H1 (cell line): ENCODE measurements around the gene RFK. TPM values are rescaled to one million over a fixed set of nuclear protein-coding genes. Genes with fewer than 3 reads are reported as not detected.
A peak's percentile ranks its signal among the peaks of the same experiment; 100 is the strongest.

Source experiments
- CTCF ChIA-PET: fragments of 300-600 bp; sonication (Branson Sonifier 250); formaldehyde crosslinking; loops from one replicate; lab custom pipeline; 2021; ENCODE audit not compliant: partially characterized antibody; lab: Charles Lee
- POLR2A ChIA-PET: fragments of 300-600 bp; sonication (Branson Sonifier 250); formaldehyde crosslinking; loops from one replicate; lab custom pipeline; 2021; ENCODE audit warnings: inconsistent platforms; ENCODE audit not compliant: partially characterized antibody; lab: Charles Lee
- DNase-seq, 2 experiments: peaks; one replicate each; pipeline versions ENCODE4 v3.0.0 to v3.0.0-alpha.2; 2010 to 2022; ENCODE audit warnings: low spot score in 2 of 2, low read depth in 1 of 2, mixed read lengths in 1 of 2
- FAIRE-seq: peaks from 2 replicates; lab custom pipeline; 2011; peaks lifted over from hg19 to GRCh38; lab: Jason Lieb, UNC
- H2AFZ ChIP-seq: 2 replicates; pipeline ENCODE4 v1.8.1; 2012; ENCODE audit warnings: low read length, inconsistent platforms
- H2AK5ac ChIP-seq: 2 replicates; pipeline ENCODE4 v1.6.1; 2013; ENCODE audit warnings: low read depth, low read length
- H2BK120ac ChIP-seq: replicated peaks from 2 replicates; pipeline ENCODE3; 2013; ENCODE audit warnings: low read depth, low read length, inconsistent platforms
- H2BK12ac ChIP-seq: 2 replicates; pipeline ENCODE4 v1.6.1; 2013; ENCODE audit warnings: low read depth, low read length
- H2BK15ac ChIP-seq: 2 replicates; pipeline ENCODE4 v1.6.1; 2013; ENCODE audit warnings: low read length
- H2BK20ac ChIP-seq: 2 replicates; pipeline ENCODE4 v1.6.1; 2013; ENCODE audit warnings: low read length
- H2BK5ac ChIP-seq: 2 replicates; pipeline ENCODE4 v1.6.1; 2013; ENCODE audit warnings: low read depth, low read length
- H3K14ac ChIP-seq: 2 replicates; pipeline ENCODE4 v1.6.1; 2013; ENCODE audit warnings: inconsistent platforms; ENCODE audit not compliant: insufficient read length
- H3K18ac ChIP-seq: 2 replicates; pipeline ENCODE4 v1.6.1; 2013; ENCODE audit warnings: low read length; ENCODE audit errors: extremely low read depth
- H3K23ac ChIP-seq: 2 replicates; pipeline ENCODE4 v1.6.1; 2013; ENCODE audit warnings: inconsistent platforms; ENCODE audit not compliant: insufficient read length
- H3K23me2 ChIP-seq: 2 replicates; pipeline ENCODE4 v1.6.1; 2013; ENCODE audit warnings: low read depth, low read length
- H3K27ac ChIP-seq: 2 replicates; pipeline ENCODE4 v1.6.1; 2011; ENCODE audit warnings: low read depth, low read length, inconsistent platforms
- H3K27me3 ChIP-seq, 4 experiments: replicated peaks in 1 of 4; 1 replicate in 1 of 4; 2 replicates in 3 of 4; pipeline versions ENCODE4 v1.6.1 to v1.8.1; 2011 to 2013; ENCODE audit warnings: low read length in 3 of 4, mild to moderate bottlenecking in 3 of 4, inconsistent platforms in 2 of 4, mixed read lengths in 2 of 4, moderate library complexity in 1 of 4; ENCODE audit not compliant: control insufficient read depth in 3 of 4, insufficient read depth in 3 of 4; ENCODE audit errors: extremely low read depth in 1 of 4
- H3K36me3 ChIP-seq, 4 experiments: 2 replicates each; pipeline versions ENCODE4 v1.6.1 to v1.8.1; 2011 to 2013; ENCODE audit warnings: mild to moderate bottlenecking in 4 of 4, low read length in 3 of 4, moderate library complexity in 2 of 4, control low read depth in 1 of 4, inconsistent platforms in 1 of 4; ENCODE audit not compliant: insufficient read depth in 4 of 4, control insufficient read depth in 2 of 4
- H3K4ac ChIP-seq: replicated peaks from 2 replicates; pipeline ENCODE3; 2013; ENCODE audit warnings: low read length, low read depth, mixed read lengths, inconsistent platforms; ENCODE audit not compliant: insufficient read length
- H3K4me1 ChIP-seq, 4 experiments: replicated peaks in 1 of 4; 1 replicate in 1 of 4; 2 replicates in 3 of 4; pipeline versions ENCODE4 v1.6.1 to v1.8.1; 2011 to 2013; ENCODE audit warnings: low read length in 3 of 4, inconsistent platforms in 2 of 4, mixed read lengths in 1 of 4; ENCODE audit not compliant: insufficient read depth in 4 of 4, control insufficient read depth in 3 of 4
- H3K4me2 ChIP-seq, 2 experiments: 2 replicates each; pipeline versions ENCODE4 v1.6.1 to v1.8.1; 2011 to 2013; ENCODE audit warnings: low read depth in 2 of 2, low read length in 2 of 2, control low read depth in 1 of 2, inconsistent platforms in 1 of 2, mild to moderate bottlenecking in 1 of 2; ENCODE audit not compliant: insufficient read depth in 1 of 2
- H3K4me3 ChIP-seq, 4 experiments: fragments of 200-600, 300-600 bp in 1 of 4; sonication (generic), shearing (Covaris generic), sonication (Bioruptor Twin) in 1 of 4; 2 replicates each; pipeline versions ENCODE4 v1.5.1 to v1.8.1; 2011 to 2016; ENCODE audit warnings: low read length in 4 of 4, low read depth in 3 of 4, control low read depth in 2 of 4, inconsistent platforms in 2 of 4, mild to moderate bottlenecking in 2 of 4, mixed read lengths in 1 of 4, moderate library complexity in 1 of 4; ENCODE audit not compliant: insufficient read depth in 2 of 4; ENCODE audit errors: extremely low read depth in 1 of 4
- H3K56ac ChIP-seq: replicated peaks from 2 replicates; pipeline ENCODE3; 2013; ENCODE audit warnings: low read depth, mild to moderate bottlenecking, mixed read lengths, low read length, inconsistent platforms; ENCODE audit not compliant: insufficient read length
- H3K79me1 ChIP-seq: 2 replicates; pipeline ENCODE4 v1.6.1; 2013; ENCODE audit warnings: low read depth, low read length, control low read depth
- H3K79me2 ChIP-seq, 2 experiments: 2 replicates each; pipeline versions ENCODE4 v1.6.1 to v1.8.1; 2012 to 2013; ENCODE audit warnings: low read length in 2 of 2, mild to moderate bottlenecking in 2 of 2, inconsistent platforms in 1 of 2; ENCODE audit not compliant: insufficient read depth in 2 of 2, control insufficient read depth in 1 of 2
- H3K9ac ChIP-seq, 4 experiments: replicated peaks in 1 of 4; 1 replicate in 1 of 4; 2 replicates in 3 of 4; pipeline versions ENCODE4 v1.6.1 to v1.8.1; 2011 to 2013; ENCODE audit warnings: low read depth in 3 of 4, low read length in 3 of 4, control low read depth in 2 of 4, mild to moderate bottlenecking in 2 of 4, moderate library complexity in 2 of 4, inconsistent platforms in 1 of 4; ENCODE audit errors: extremely low read depth in 1 of 4
- H3K9me3 ChIP-seq, 2 experiments: 2 replicates each; pipeline versions ENCODE4 v1.6.1 to v1.8.1; 2012 to 2013; ENCODE audit warnings: mild to moderate bottlenecking in 2 of 2, moderate library complexity in 2 of 2, control low read depth in 1 of 2, inconsistent platforms in 1 of 2, low read depth in 1 of 2, low read length in 1 of 2, mixed read lengths in 1 of 2; ENCODE audit not compliant: insufficient read depth in 2 of 2
- H4K20me1 ChIP-seq, 2 experiments: replicated peaks in 1 of 2; 2 replicates each; pipeline versions ENCODE3 to v1.8.1; 2011 to 2013; ENCODE audit warnings: inconsistent platforms in 2 of 2, low read length in 2 of 2, mild to moderate bottlenecking in 1 of 2; ENCODE audit not compliant: insufficient read depth in 2 of 2, control insufficient read depth in 1 of 2
- H4K5ac ChIP-seq: 2 replicates; pipeline ENCODE4 v1.6.1; 2013; ENCODE audit warnings: low read length, low read depth, mixed read lengths, inconsistent platforms; ENCODE audit not compliant: insufficient read length
- H4K8ac ChIP-seq: 2 replicates; pipeline ENCODE4 v1.8.0; 2013; ENCODE audit warnings: mild to moderate bottlenecking, moderate library complexity, low read length, inconsistent platforms; ENCODE audit not compliant: insufficient read depth; ENCODE audit errors: extremely low read depth
- H4K91ac ChIP-seq: replicated peaks from 2 replicates; pipeline ENCODE3; 2013; ENCODE audit warnings: low read length, mixed read lengths, inconsistent platforms; ENCODE audit not compliant: insufficient read length
- CTBP2 ChIP-seq: IDR thresholded peaks from 2 replicates; pipeline ENCODE4 v1.7.0; 2011; ENCODE audit warnings: borderline replicate concordance, mild to moderate bottlenecking, moderate library complexity, mixed read lengths, low read length; ENCODE audit not compliant: insufficient read depth, insufficient read length
- E2F6 ChIP-seq: IDR thresholded peaks from 2 replicates; pipeline ENCODE4 v1.6.1; 2012; ENCODE audit warnings: inconsistent platforms
- RAD21 ChIP-seq, 2 experiments: IDR thresholded peaks in 1 of 2; conservative IDR thresholded peaks in 1 of 2; 2 replicates each; pipeline ENCODE4 v1.6.1; 2011; ENCODE audit warnings: low read depth in 2 of 2, low read length in 2 of 2, improper control_type of control experiment in 1 of 2, inconsistent platforms in 1 of 2, mild to moderate bottlenecking in 1 of 2, moderate library complexity in 1 of 2
- SIN3A ChIP-seq, 2 experiments: IDR thresholded peaks in 1 of 2; conservative IDR thresholded peaks in 1 of 2; 2 replicates each; pipeline ENCODE4 v1.6.1; 2011 to 2012; ENCODE audit warnings: low read length in 2 of 2, improper control_type of control experiment in 1 of 2, low read depth in 1 of 2, mild to moderate bottlenecking in 1 of 2
- SP1 ChIP-seq: IDR thresholded peaks from 2 replicates; pipeline ENCODE4 v1.6.1; 2011; ENCODE audit warnings: low read depth, low read length
- WGBS, 2 experiments: shearing (Covaris generic) in 1 of 2; methylation state at CpG; one replicate each; pipeline versions ENCODE4 v1.1.6 to v1.1.7; 2013 to 2015; ENCODE audit warnings: low lambda C conversion rate in 2 of 2, mixed read lengths in 2 of 2, inconsistent platforms in 1 of 2, low coverage in 1 of 2, missing lambda C conversion rate in 1 of 2; ENCODE audit not compliant: insufficient replicate concordance in 2 of 2, insufficient coverage in 1 of 2, insufficient read length in 1 of 2; ENCODE audit errors: extremely low coverage in 1 of 2, missing lambda C conversion rate in 1 of 2; 5-methylcytosine and 5-hydroxymethylcytosine counted together
- long read RNA-seq, 2 experiments: library from RNA in 1 of 2; library from capped mRNA in 1 of 2; stranded (forward); transcript quantifications; one replicate each; pipeline ENCODE4 v2.0.0, GENCODE V29; 2021; ENCODE audit warnings: inconsistent platforms in 1 of 2
- polyA minus RNA-seq, 3 experiments: library from RNA; depleted of rRNA, polyadenylated mRNA; stranded (reverse); fragments of >200 nt; gene quantifications; 1 replicate in 2 of 3; 2 replicates in 1 of 3; pipeline ENCODE4 v1.2.3, GENCODE V29; 2011
- polyA plus RNA-seq, 7 experiments: library from polyadenylated mRNA; depleted of rRNA in 3 of 7; stranded (reverse) in 5 of 7; unstranded in 2 of 7; fragments of >200 nt in 5 of 7; fragments of 200-250 nt in 2 of 7; gene quantifications; 1 replicate in 5 of 7; 2 replicates in 1 of 7; 4 replicates in 1 of 7; pipeline versions ENCODE4 v1.2.1 to v1.2.3, GENCODE V29; 2011 to 2013; ENCODE audit warnings: missing spikeins in 2 of 7, mixed read lengths in 2 of 7
- total RNA-seq: library from RNA; stranded (reverse); fragmentation: NEBNext Ultra II Directional; extraction: Animal tissue kit (Norgen Biotek cat#: 25700); gene quantifications from 2 replicates; pipeline ENCODE4 v1.2.1, GENCODE V29; 2021

The RFK gene
- total RNA-seq (10.6 and 14.9 TPM in 2 replicates), polyA plus RNA-seq (2011; rRNA removed) (3.7 and 4.3 TPM in 2 replicates), polyA minus RNA-seq (2011; rRNA and poly(A)+ RNA removed) (2.3 and 2.7 TPM in 2 replicates)
- polyA plus RNA-seq (2011; cell fraction: cytosol; rRNA removed) = 6.0 TPM
- polyA plus RNA-seq (2011; cell fraction: nucleus; rRNA removed) = 4.7 TPM
- polyA plus RNA-seq (2012, experiment 1 of 2) = 3.7 to 6.8 TPM (median 5.7 TPM) in 4 replicates
- polyA plus RNA-seq (2012, experiment 2 of 2) = 2.2 TPM
- 9.6 TPM for polyA plus RNA-seq (2013, experiment 1 of 2)
- polyA plus RNA-seq (2013, experiment 2 of 2) = 8.8 TPM
- 2.7 TPM for polyA minus RNA-seq (2011; cell fraction: cytosol; rRNA and poly(A)+ RNA removed)
- polyA minus RNA-seq (2011; cell fraction: nucleus; rRNA and poly(A)+ RNA removed) = 8.9 TPM
- long read RNA-seq, experiment 1, transcript RFK-201 (4 exons, 2,684 nt) = major isoform, 13 of 23 reads
- long read RNA-seq, experiment 1, partial matches to known transcripts = 3 of 23 reads
- long read RNA-seq, experiment 1, other reads (novel, unspliced or antisense) = 7 of 23 reads
- long read RNA-seq, experiment 2, partial matches to known transcripts = 1 of 3 reads
- long read RNA-seq, experiment 2, other reads (novel, unspliced or antisense) = 1 of 3 reads

- Histone ChIP-seq H4K5ac (peak within 1 kb of the TSS; percentile 70), H2BK12ac (0 out of 2 replicates have a peak within 1 kb of the TSS, but pooled peaks have one; percentile 78), H4K8ac (peak within 1 kb of the TSS; percentile 91), H3K4me2 (peak within 1 kb of the TSS; percentile 95 to 96), H3K79me1 (no peaks in the 10 kb centered on the region), H3K4me1 (no peaks in the 10 kb centered on the region), H3K9ac (peak within 1 kb of the TSS; percentile 73 to 87 (median 78)), H2BK5ac (peak within 1 kb of the TSS; percentile 86; the same call in 1 of the 2 replicates), H3K56ac (peak within 1 kb of the TSS; percentile 90), H3K27ac (peak within 1 kb of the TSS; percentile 75), H3K14ac (no peak within 1 kb of the TSS), H3K36me3 (peaks cover 0 to 12% (median 2%) of the 10 kb centered on the region in 4 experiments; a peak in 4 of 8 replicates), H3K79me2 (peaks cover 0 to 17% of the 10 kb centered on the region in 2 experiments; a peak in 2 of 4 replicates), H2BK15ac (peak within 1 kb of the TSS; percentile 61; the same call in 1 of the 2 replicates), H3K9me3 (peaks cover 0 to 4% of the 10 kb centered on the region in 2 experiments; a peak in 1 of 4 replicates), H4K91ac (peak within 1 kb of the TSS; percentile 91), H2BK120ac (peak within 1 kb of the TSS; percentile 38), H3K23me2 (peaks cover 9% of the 10 kb centered on the region), H3K23ac (no peak within 1 kb of the TSS), H2AK5ac (no peak within 1 kb of the TSS), H2AFZ (peak within 1 kb of the TSS; percentile 86), H3K18ac (peak within 1 kb of the TSS; percentile 95), H3K4ac (peak within 1 kb of the TSS; percentile 67), H3K27me3 (no peaks in the 10 kb centered on the region), H2BK20ac (no peak within 1 kb of the TSS), H4K20me1 (no peaks in the 10 kb centered on the region), H3K4me3 (peak within 1 kb of the TSS; percentile 74 to 86 (median 78))
- ChIA-PET CTCF (interaction anchor here (0.7 to 2.8 kb wide), 18 partner anchors 8 to 310 kb away, joined by 3 to 18 read pairs (median 4); no protein-coding TSS in a partner anchor), POLR2A (interaction anchor here (0.6 to 2.8 kb wide), 17 partner anchors 10 to 1632 kb away, joined by 3 to 19 read pairs (median 3); no protein-coding TSS in a partner anchor)
- no peak for FAIRE-seq
- DNase-seq = peak; percentile 78 to 99
- 1% methylated on average over 40 of the region's 81 CpGs; no CpG with 5 or more reads in 1 of the 2 experiments for WGBS, 2 experiments
- TF ChIP-seq SP1 = no peak
- TF ChIP-seq SIN3A (conservative IDR thresholded peaks at IDR 0.05 in 1 of 2, IDR thresholded peaks at IDR 0.05 in 1 of 2; ENCODE audit: low read depth in 1 of 2, low read length in 2 of 2) = peak; percentile 50 to 73; a peak in 3 of 4 replicates
- TF ChIP-seq RAD21 (IDR thresholded peaks at IDR 0.05 in 1 of 2, conservative IDR thresholded peaks at IDR 0.05 in 1 of 2; ENCODE audit: low read depth in 2 of 2, low read length in 2 of 2) = peak; percentile 60 to 73
- no peak for TF ChIP-seq CTBP2
- TF ChIP-seq E2F6 = peak; percentile 89; the same call in 1 of the 2 replicates
Measured at GRCh38 chr9:76394195-76394959, at the start of gene RFK. RFK (minus strand) TSS chr9:76394426; CDS start chr9:76394171, 255 bp downstream.
